Endothelial cell of umbilical vein (primary cell): ENCODE data around the gene LSG1. TPM values are rescaled to one million over a fixed set of nuclear protein-coding genes. Genes with fewer than 3 reads are reported as not detected.

Source experiments
- BruUV-seq: library from RNA; stranded (reverse); fragments of 400-500 nt; replicated peaks from 2 replicates; lab custom pipeline; 2021; lab: Mats Ljungman, UMichigan
- CTCF ChIA-PET: fragments of 300-600, 350-600 bp; sonication (Branson Sonifier 250); formaldehyde crosslinking; loops from one replicate; lab custom pipeline; 2021; ENCODE audit warnings: antibody characterized with exemption, inconsistent platforms; lab: Charles Lee
- POLR2A ChIA-PET: fragments of 300-600, 350-600 bp; sonication (Branson Sonifier 250); formaldehyde crosslinking; loops from one replicate; lab custom pipeline; 2021; ENCODE audit warnings: antibody characterized with exemption, inconsistent platforms; lab: Charles Lee
- DNase-seq: peaks from one replicate; pipeline ENCODE4 v3.0.0-alpha.2; 2011; ENCODE audit warnings: low read depth, low spot score
- FAIRE-seq: peaks from 2 replicates; lab custom pipeline; 2011; peaks lifted over from hg19 to GRCh38; lab: Jason Lieb, UNC
- H2AFZ ChIP-seq: 2 replicates; pipeline ENCODE4 v1.6.0; 2012; ENCODE audit warnings: low read depth, low read length, control low read depth, inconsistent platforms
- H3K27ac ChIP-seq: 2 replicates; pipeline ENCODE4 v1.5.1; 2011; ENCODE audit warnings: low read depth, mild to moderate bottlenecking, control low read depth, low read length, moderate library complexity; ENCODE audit not compliant: insufficient read depth
- H3K27me3 ChIP-seq, 2 experiments: 2 replicates each; pipeline versions ENCODE4 v1.6.0 to v1.6.1; 2011; ENCODE audit warnings: low read length in 2 of 2, mixed read lengths in 1 of 2; ENCODE audit not compliant: control insufficient read depth in 2 of 2, insufficient read depth in 2 of 2
- H3K36me3 ChIP-seq, 2 experiments: 2 replicates in 1 of 2; 3 replicates in 1 of 2; pipeline ENCODE4 v1.5.1; 2011; ENCODE audit warnings: low read length in 2 of 2, mild to moderate bottlenecking in 1 of 2, moderate library complexity in 1 of 2; ENCODE audit not compliant: control insufficient read depth in 2 of 2, insufficient read depth in 2 of 2; ENCODE audit errors: extremely low read depth in 1 of 2
- H3K4me1 ChIP-seq: 3 replicates; pipeline ENCODE4 v1.5.1; 2011; ENCODE audit warnings: mild to moderate bottlenecking, low read length; ENCODE audit not compliant: control insufficient read depth, insufficient read depth; ENCODE audit errors: extremely low read depth
- H3K4me2 ChIP-seq: 2 replicates; pipeline ENCODE4 v1.6.1; 2011; ENCODE audit warnings: low read length, control low read depth, mixed read lengths; ENCODE audit not compliant: insufficient read depth
- H3K4me3 ChIP-seq, 3 experiments: fragments of 200-600 bp in 1 of 3; sonication (generic), shearing (Covaris generic) in 1 of 3; replicated peaks in 1 of 3; 2 replicates each; pipeline ENCODE4 v1.5.1; 2011 to 2016; ENCODE audit warnings: control low read depth in 3 of 3, low read length in 3 of 3, mild to moderate bottlenecking in 2 of 3, inconsistent platforms in 1 of 3, low read depth in 1 of 3, moderate library complexity in 1 of 3; ENCODE audit not compliant: insufficient read depth in 1 of 3
- H3K79me2 ChIP-seq: 2 replicates; pipeline ENCODE4 v1.6.0; 2012; ENCODE audit warnings: low read length, inconsistent platforms; ENCODE audit not compliant: control insufficient read depth, insufficient read depth
- H3K9ac ChIP-seq: replicated peaks from 2 replicates; pipeline ENCODE3; 2011; ENCODE audit warnings: low read length, control low read depth; ENCODE audit not compliant: insufficient read depth; ENCODE audit errors: extremely low read depth
- H3K9me1 ChIP-seq: replicated peaks from 3 replicates; pipeline ENCODE4 v1.6.0; 2011; ENCODE audit warnings: mild to moderate bottlenecking, low read length; ENCODE audit not compliant: control insufficient read depth, insufficient read depth; ENCODE audit errors: extremely low read depth
- H3K9me3 ChIP-seq: replicated peaks from 2 replicates; pipeline ENCODE4 v1.5.1; 2012; ENCODE audit warnings: low read length, inconsistent platforms; ENCODE audit not compliant: control insufficient read depth, insufficient read depth
- H4K20me1 ChIP-seq: replicated peaks from 2 replicates; pipeline ENCODE3; 2011; ENCODE audit warnings: mild to moderate bottlenecking, low read length; ENCODE audit not compliant: control insufficient read depth, insufficient read depth; ENCODE audit errors: extremely low read depth
- CTCF ChIP-seq, 2 donors: IDR thresholded peaks; 1 replicate in 1 of 2; 2 replicates in 1 of 2; pipeline ENCODE4 v1.5.1; 2011; ENCODE audit warnings: low read length in 2 of 2, mild to moderate bottlenecking in 2 of 2, moderate library complexity in 2 of 2, control low read depth in 1 of 2, inconsistent platforms in 1 of 2, low read depth in 1 of 2; ENCODE audit not compliant: insufficient read depth in 1 of 2; ENCODE audit errors: extremely low read depth in 1 of 2
- EZH2 ChIP-seq: IDR thresholded peaks from 2 replicates; pipeline ENCODE4 v1.6.1; 2012; ENCODE audit warnings: borderline replicate concordance, low read depth, mild to moderate bottlenecking, moderate library complexity, low read length, inconsistent platforms; ENCODE audit not compliant: severe bottlenecking
- FOS ChIP-seq: IDR thresholded peaks from 2 replicates; pipeline ENCODE4 v1.6.1; 2011; ENCODE audit warnings: mild to moderate bottlenecking, low read length, moderate library complexity, borderline replicate concordance; ENCODE audit not compliant: insufficient read depth
- GATA2 ChIP-seq: IDR thresholded peaks from 2 replicates; pipeline ENCODE4 v1.7.0; 2011; ENCODE audit warnings: low read depth, mild to moderate bottlenecking, moderate library complexity, mixed read lengths, low read length; ENCODE audit not compliant: insufficient read length, insufficient read depth
- MAX ChIP-seq: IDR thresholded peaks from 2 replicates; pipeline ENCODE4 v1.6.1; 2011; ENCODE audit not compliant: insufficient read depth, insufficient read length
- MYC ChIP-seq: IDR thresholded peaks from one replicate; pipeline ENCODE4 v1.6.1; 2011; ENCODE audit warnings: mild to moderate bottlenecking, low read depth, low read length
- POLR2A ChIP-seq: IDR thresholded peaks from 2 replicates; pipeline ENCODE4 v1.6.1; 2012; ENCODE audit warnings: low read depth, mild to moderate bottlenecking, control low read depth, low read length
- POLR2AphosphoS5 ChIP-seq: IDR thresholded peaks from 2 replicates; pipeline ENCODE4 v1.6.1; 2012; ENCODE audit warnings: low read depth, mild to moderate bottlenecking, control low read depth, low read length, moderate library complexity; ENCODE audit not compliant: insufficient read depth
- dilution Hi-C: fragments of 300-500 bp; cut with MboI; formaldehyde crosslinking; loops from one replicate; pipeline ENCODE4 v1.15.0; 2019; ENCODE audit warnings: low sequenced_read_pairs; ENCODE audit not compliant: extremely low pct_ligation_motif_present
- intact Hi-C: fragments of 100-400 bp; cut with micrococcal nuclease; formaldehyde crosslinking; loops from one replicate; pipeline ENCODE4 v1.10.0; 2022
- polyA plus RNA-seq, 4 experiments: library from polyadenylated mRNA; depleted of rRNA in 3 of 4; stranded (reverse) in 3 of 4; unstranded in 1 of 4; fragments of >200 nt; gene quantifications; 2 replicates each; pipeline versions ENCODE4 v1.2.1 to v1.2.3, GENCODE V29; 2011 to 2012; ENCODE audit warnings: missing spikeins in 1 of 4
- total RNA-seq: library from RNA; stranded (reverse); gene quantifications from 2 replicates; pipeline ENCODE4 v1.2.3, GENCODE V29; 2021

The LSG1 gene
- total and polyA plus RNA-seq, 2 donors (not counting 3 experiments of a cell fraction or from before 2014, with no cell fraction given), result 50.0 to 52.7 TPM

GRCh38 chr3:194624956-194625355 is 47.0 kb downstream of the LSG1 start:
- peaks cover 30 to 55% of the 10 kb centered on the region in 2 experiments for H3K36me3 ChIP-seq
- no peak overlapping the region for H3K9ac ChIP-seq
- H3K4me2 ChIP-seq, result no peak overlapping the region

More at GRCh38 chr3:194624956-194625355, 47.0 kb downstream of the LSG1 start:
- Histone ChIP-seq H3K4me3 (no peak overlapping the region), H3K9me1 (no peaks in the 10 kb centered on the region), H3K27me3 (no peaks in the 10 kb centered on the region), H4K20me1 (no peaks in the 10 kb centered on the region), H3K9me3 (no peaks in the 10 kb centered on the region), H3K4me1 (no peaks in the 10 kb centered on the region), H3K79me2 (peaks cover 5% of the 10 kb centered on the region), H2AFZ (no peak overlapping the region), H3K27ac (no peak overlapping the region)
- TF ChIP-seq EZH2 (no peak), GATA2 (no peak), MYC (no peak), POLR2AphosphoS5 (no peak), FOS (no peak), MAX (no peak), POLR2A (no peak), CTCF (IDR thresholded peaks at IDR 0.05; ENCODE audit: extremely low read depth in 1 of 2, insufficient read depth in 1 of 2, low read depth in 1 of 2, low read length in 2 of 2) (no peak)
- no peak for DNase-seq
- FAIRE-seq, result no peak
- POLR2A ChIA-PET, result no interaction called here
- dilution Hi-C loops (no loop called here), intact Hi-C loops (no loop called here)
- CTCF ChIA-PET, result interaction anchor here (1.2 to 1.5 kb wide), 2 partner anchors 9 to 47 kb away, joined by 3 to 4 read pairs; partner anchors contain the start of genes LSG1 and TMEM44
- BruUV-seq, result no TSS peak
